Measurements from ENCODE around the gene EPO.
"Not testable (repeated sequence)": the region's sequence is repeated elsewhere in the genome, so short reads cannot be mapped to it uniquely, and the experiment has no call there.

Gene EPO

DNA sequence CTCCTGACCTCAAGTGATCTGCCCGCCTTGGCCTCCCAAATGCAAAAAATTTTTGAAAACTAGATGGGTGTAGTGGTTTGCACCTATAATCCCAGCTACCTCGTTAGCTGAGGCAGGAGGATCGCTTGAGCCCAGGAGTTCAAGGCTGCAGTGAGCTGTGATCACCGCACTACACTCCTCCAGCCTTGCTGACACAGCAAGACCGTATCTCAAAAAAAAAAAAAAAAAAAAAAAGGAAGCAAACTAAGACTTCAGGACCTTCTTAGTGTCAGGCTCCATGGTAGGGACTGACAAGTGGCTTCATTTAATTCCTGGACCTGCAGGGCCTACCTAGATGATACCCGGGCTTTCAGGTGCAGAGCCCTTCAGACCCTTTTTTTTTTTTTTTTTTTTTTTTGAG lies 11.9 kb upstream of the EPO start:
- TF ChIP-seq, protein P1, sequence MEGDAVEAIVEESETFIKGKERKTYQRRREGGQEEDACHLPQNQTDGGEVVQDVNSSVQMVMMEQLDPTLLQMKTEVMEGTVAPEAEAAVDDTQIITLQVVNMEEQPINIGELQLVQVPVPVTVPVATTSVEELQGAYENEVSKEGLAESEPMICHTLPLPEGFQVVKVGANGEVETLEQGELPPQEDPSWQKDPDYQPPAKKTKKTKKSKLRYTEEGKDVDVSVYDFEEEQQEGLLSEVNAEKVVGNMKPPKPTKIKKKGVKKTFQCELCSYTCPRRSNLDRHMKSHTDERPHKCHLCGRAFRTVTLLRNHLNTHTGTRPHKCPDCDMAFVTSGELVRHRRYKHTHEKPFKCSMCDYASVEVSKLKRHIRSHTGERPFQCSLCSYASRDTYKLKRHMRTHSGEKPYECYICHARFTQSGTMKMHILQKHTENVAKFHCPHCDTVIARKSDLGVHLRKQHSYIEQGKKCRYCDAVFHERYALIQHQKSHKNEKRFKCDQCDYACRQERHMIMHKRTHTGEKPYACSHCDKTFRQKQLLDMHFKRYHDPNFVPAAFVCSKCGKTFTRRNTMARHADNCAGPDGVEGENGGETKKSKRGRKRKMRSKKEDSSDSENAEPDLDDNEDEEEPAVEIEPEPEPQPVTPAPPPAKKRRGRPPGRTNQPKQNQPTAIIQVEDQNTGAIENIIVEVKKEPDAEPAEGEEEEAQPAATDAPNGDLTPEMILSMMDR (IDR thresholded peaks at IDR 0.05; ENCODE audit: insufficient read depth, low read depth, low read length, missing control alignments), result no peak
- no peak overlapping the region for H3K4me3 ChIP-seq (ENCODE audit: low read length)
- no peak for DNase-seq (ENCODE audit: low read depth)

DNA sequence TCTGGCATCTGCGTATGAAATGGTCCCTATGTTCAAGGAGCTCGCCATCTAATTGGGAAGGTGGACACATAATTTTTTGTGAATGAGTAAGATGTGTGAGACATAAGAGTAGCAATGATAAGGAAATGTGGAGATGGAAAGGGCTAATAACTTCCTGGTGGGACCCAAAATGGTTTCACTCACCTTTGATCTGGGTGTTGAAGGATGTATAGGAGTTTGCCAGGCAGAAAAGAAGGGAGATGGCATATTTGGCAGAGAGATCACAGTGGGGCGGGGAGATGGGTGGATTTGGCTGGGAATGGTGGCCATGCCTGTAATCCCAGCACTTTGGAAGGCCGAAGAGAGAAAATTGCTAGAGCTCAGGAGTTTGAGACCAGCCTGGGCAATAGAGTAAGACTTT lies 9.8 kb upstream of the EPO start:
- no peak for DNase-seq (ENCODE audit: low read depth)
- H3K4me3 ChIP-seq (ENCODE audit: low read length), result no peak overlapping the region
- TF ChIP-seq, protein P1 (IDR thresholded peaks at IDR 0.05; ENCODE audit: insufficient read depth, low read depth, low read length, missing control alignments), result no peak

DNA sequence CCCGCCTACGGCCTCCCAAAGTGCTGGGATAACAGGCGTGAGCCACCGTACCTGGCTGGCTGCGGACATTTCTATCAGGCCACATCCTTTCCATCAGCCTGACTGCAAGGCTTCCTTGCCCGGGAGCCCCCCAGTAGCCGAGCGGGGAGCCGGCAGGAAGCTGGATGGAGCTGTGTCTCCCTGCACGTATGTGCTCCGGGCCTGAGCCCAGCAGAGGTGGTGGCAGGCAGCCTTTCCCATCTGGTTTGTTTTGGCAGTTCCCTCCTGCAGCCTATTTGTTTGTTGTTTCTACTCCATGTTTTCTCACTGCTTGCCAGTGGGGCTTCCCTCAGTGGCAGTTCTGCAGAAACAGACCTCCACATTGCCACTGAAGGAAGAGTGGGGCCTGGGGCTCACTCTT lies 8.9 kb upstream of the EPO start:
- no peak overlapping the region for H3K4me3 ChIP-seq (ENCODE audit: low read length)
- no peak for DNase-seq (ENCODE audit: low read depth)
- TF ChIP-seq, protein P1 (IDR thresholded peaks at IDR 0.05; ENCODE audit: insufficient read depth, low read depth, low read length, missing control alignments), result no peak

DNA sequence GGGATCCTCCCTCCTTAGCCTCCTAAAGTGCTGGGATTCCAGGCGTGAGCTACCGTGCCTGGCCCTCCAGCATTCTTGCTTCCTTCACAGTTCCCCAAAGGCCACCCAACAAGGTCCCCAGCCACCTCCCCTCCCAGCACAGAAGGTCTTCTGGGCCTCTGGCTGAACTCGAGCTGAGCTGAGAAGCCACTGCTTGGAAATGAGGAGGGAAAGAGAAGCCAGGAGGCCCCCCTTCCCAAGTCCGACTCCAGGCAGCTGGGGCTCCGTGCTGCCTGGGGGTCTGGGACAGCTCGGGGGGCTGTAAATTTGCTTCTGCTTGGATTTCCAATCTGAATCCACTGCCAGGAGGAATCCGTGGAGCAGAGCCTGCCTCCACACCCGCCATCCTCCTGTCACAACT lies 5.5 kb upstream of the EPO start:
- no peak for DNase-seq (ENCODE audit: low read depth)
- TF ChIP-seq, protein P1 (IDR thresholded peaks at IDR 0.05; ENCODE audit: insufficient read depth, low read depth, low read length, missing control alignments), result no peak
- H3K4me3 ChIP-seq (ENCODE audit: low read length), result no peak overlapping the region

DNA sequence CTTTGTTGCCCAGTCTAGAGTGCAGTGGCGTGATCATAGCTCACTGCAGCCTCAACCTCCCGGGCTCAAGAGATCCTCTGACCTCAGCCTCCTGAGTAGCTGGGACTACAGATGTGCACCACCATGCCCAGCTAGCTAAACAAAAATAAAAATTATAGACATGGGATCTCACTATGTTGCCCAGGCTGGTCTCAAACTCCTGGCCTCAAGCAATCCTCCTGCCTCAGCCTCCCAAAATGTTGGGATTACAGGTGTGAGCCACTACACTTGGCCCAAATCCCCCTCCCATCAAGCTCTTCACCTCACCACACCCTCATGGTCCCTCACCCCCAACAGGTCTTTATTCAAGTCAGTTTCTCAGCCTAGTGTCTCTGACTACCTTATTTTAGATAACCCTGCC lies 3.2 kb upstream of the EPO start:
- not testable (repeated sequence) for H3K4me3 ChIP-seq (ENCODE audit: low read length); DNase-seq (ENCODE audit: low read depth)

DNA sequence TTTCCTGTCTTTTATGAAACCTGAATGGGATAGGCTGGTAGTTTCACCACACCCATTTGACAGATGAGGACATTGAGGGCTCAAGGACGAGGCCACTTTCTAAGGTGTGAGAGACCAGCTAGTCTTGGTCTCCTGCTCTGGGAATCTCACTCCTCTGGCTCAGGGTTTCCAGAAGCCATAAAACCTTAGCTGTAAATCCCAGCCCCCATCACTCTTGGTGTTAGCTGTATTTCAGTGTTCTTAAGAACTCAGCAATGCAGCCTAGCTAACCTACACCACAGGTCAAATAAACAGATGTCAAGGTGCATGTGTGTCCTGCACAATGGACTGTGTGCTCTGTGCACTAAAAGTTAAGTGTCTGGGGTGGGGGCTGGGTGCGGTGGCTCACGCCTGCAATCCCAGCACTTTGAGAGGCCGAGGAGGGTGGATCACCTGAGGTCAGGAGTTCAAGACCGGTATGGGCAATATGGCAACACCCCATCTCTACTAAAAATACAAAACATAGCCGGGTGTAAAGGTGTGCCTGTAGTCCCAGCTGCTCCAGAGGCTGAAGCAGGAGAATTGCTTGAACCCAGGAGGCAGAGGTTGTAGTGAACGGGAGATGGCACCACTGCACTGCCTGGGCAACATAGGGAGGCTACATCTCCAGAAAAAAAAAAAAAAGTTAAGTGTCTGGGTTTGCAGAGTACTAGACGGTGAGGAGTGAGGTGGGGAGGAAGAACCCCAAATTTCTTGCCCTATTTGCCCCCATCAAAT lies 567 bp upstream of the EPO start:
- TF ChIP-seq, protein P1 (IDR thresholded peaks at IDR 0.05; ENCODE audit: insufficient read depth, low read depth, low read length, missing control alignments), result peak; percentile 59
- no peak overlapping the region for H3K4me3 ChIP-seq (ENCODE audit: low read length)
- peak; percentile 66 for DNase-seq (ENCODE audit: low read depth)

DNA sequence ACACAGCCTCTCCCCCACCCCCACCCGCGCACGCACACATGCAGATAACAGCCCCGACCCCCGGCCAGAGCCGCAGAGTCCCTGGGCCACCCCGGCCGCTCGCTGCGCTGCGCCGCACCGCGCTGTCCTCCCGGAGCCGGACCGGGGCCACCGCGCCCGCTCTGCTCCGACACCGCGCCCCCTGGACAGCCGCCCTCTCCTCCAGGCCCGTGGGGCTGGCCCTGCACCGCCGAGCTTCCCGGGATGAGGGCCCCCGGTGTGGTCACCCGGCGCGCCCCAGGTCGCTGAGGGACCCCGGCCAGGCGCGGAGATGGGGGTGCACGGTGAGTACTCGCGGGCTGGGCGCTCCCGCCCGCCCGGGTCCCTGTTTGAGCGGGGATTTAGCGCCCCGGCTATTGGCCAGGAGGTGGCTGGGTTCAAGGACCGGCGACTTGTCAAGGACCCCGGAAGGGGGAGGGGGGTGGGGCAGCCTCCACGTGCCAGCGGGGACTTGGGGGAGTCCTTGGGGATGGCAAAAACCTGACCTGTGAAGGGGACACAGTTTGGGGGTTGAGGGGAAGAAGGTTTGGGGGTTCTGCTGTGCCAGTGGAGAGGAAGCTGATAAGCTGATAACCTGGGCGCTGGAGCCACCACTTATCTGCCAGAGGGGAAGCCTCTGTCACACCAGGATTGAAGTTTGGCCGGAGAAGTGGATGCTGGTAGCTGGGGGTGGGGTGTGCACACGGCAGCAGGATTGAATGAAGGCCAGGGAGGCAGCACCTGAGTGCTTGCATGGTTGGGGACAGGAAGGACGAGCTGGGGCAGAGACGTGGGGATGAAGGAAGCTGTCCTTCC lies 620 bp downstream of the EPO start:
- TF ChIP-seq, protein P1 (IDR thresholded peaks at IDR 0.05; ENCODE audit: insufficient read depth, low read depth, low read length, missing control alignments), result no peak
- DNase-seq (ENCODE audit: low read depth), result no peak
- H3K4me3 ChIP-seq (ENCODE audit: low read length), result no peak overlapping the region
